Activated naive CD4-positive, alpha-beta T cell treated with anti-CD3 and anti-CD28 coated beads, Interleukin-2, amount 10 ng/mL, durations not matched to agents 7 days and 5 days (primary cell): ENCODE measurements around the gene GRM7.

ENCODE experiments used
- CTCF ChIA-PET: fragments of 350-600 bp; sonication (Branson Sonifier 250); formaldehyde crosslinking; loops from one replicate; lab custom pipeline; 2021; ENCODE audit warnings: antibody characterized with exemption; lab: Charles Lee
- DNase-seq: peaks from one replicate; pipeline ENCODE4 v3.0.0-alpha.2; 2020
- H3K27ac Mint-ChIP-seq: one replicate; pipeline ENCODE4 v1.8.0; 2021; ENCODE audit warnings: mild to moderate bottlenecking, moderate library complexity, mixed read lengths
- H3K27me3 Mint-ChIP-seq: one replicate; pipeline ENCODE4 v1.8.0; 2021; ENCODE audit warnings: mild to moderate bottlenecking, mixed read lengths
- H3K36me3 Mint-ChIP-seq: one replicate; pipeline ENCODE4 v1.8.0; 2021; ENCODE audit warnings: mixed read lengths
- H3K4me1 Mint-ChIP-seq: one replicate; pipeline ENCODE4 v1.8.0; 2021; ENCODE audit warnings: mixed read lengths
- H3K4me3 Mint-ChIP-seq: one replicate; pipeline ENCODE4 v1.8.0; 2021; ENCODE audit warnings: mild to moderate bottlenecking, moderate library complexity, mixed read lengths
- H3K9me3 Mint-ChIP-seq: one replicate; pipeline ENCODE4 v1.8.0; 2021; ENCODE audit warnings: mixed read lengths

GRM7 gene

DNA sequence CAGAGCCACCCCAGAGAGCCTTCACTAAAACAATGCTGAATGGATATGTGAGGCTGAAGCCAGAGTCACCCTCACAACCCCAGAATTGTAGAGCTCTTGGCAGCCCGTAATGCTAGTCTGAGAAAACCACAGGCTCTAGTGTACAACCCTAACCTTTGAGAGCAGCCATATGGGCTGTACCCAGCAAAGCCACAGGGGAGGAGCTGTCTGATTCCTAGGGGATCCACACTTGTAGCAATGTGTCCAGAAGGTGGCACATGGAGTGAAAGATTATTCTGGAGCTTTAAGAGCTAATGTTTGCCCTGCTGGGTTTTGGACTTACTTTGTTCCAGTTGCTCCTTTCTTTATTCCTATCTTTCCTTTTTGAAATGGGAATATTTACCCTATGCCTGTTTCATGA, 626.8 kb downstream of the GRM7 start:
- no peaks in the 10 kb centered on the region for H3K9me3 Mint-ChIP-seq
- no peaks in the 10 kb centered on the region for H3K4me1 Mint-ChIP-seq
- H3K36me3 Mint-ChIP-seq = no peaks in the 10 kb centered on the region
- H3K4me3 Mint-ChIP-seq = no peak overlapping the region
- DNase-seq = no peak
- CTCF ChIA-PET = no interaction called here
- no peaks in the 10 kb centered on the region for H3K27me3 Mint-ChIP-seq
- H3K27ac Mint-ChIP-seq = no peak overlapping the region

DNA sequence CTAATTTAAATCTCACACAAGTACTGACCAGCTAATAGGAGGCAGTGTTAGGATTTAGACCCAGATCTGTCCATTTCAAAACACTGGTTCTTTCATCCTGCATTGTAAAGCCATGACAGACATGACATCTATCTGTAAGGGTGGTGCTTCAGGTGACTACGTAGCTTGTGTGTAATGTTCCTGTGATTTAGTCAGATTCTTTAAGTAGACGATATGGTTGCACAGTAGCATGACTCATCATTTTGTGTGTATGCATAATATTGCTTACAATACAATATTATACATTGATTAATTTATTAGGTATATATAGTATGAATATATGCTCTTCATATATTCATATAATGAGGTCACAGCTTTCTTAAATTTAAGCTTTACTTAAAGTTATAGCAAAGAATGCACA, 628.5 kb downstream of the GRM7 start:
- H3K27me3 Mint-ChIP-seq = no peaks in the 10 kb centered on the region
- DNase-seq = no peak
- peaks cover 2% of the 10 kb centered on the region for H3K9me3 Mint-ChIP-seq
- CTCF ChIA-PET = no interaction called here
- H3K4me3 Mint-ChIP-seq = no peak overlapping the region
- no peak overlapping the region for H3K27ac Mint-ChIP-seq
- no peaks in the 10 kb centered on the region for H3K36me3 Mint-ChIP-seq
- no peaks in the 10 kb centered on the region for H3K4me1 Mint-ChIP-seq

DNA sequence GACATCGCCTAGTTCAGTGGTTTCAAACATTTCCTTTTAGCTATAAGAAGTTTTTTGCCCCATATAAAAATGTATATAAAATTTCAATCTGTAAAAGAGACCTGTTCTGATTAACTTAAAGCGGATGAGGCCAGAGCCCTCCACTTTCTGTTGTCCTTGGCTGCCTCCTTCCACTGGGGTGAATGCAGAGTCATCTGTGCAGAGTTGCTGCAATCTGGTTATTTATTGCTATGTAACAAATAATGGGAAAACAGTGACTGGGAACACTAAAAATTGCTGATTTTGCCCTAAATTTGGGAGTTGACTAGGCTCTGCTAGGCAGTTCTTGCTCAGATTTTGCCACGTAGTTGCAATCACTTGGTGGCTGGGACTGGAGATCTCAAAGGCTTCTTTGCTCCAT, 637.8 kb downstream of the GRM7 start:
- Mint-ChIP-seq H3K4me3 (no peak overlapping the region), H3K36me3 (no peaks in the 10 kb centered on the region), H3K27ac (no peak overlapping the region), H3K9me3 (peaks cover 7% of the 10 kb centered on the region), H3K27me3 (no peaks in the 10 kb centered on the region), H3K4me1 (no peaks in the 10 kb centered on the region)
- DNase-seq = no peak
- CTCF ChIA-PET = no interaction called here

DNA sequence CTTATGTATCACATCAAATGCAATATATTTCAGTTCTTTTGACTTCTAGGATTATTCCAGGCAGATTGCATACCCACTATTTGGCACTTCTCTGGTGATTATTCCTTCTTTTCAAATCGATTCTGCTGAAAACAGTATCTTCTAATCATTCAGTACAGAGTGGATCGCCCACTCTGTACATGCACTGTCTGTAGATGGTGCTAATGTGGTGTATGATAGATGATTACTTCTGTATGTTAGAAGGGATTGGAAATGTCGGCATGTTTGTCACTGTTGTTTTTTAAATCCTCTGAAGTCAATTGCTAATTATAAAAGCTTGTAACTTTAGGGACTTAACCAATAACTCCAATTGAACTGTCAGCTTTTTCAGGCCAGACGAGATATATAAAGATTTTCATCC, 642.5 kb downstream of the GRM7 start:
- no peak overlapping the region for H3K4me3 Mint-ChIP-seq
- H3K27ac Mint-ChIP-seq = no peak overlapping the region
- no peak for DNase-seq
- CTCF ChIA-PET = no interaction called here
- H3K4me1 Mint-ChIP-seq = no peaks in the 10 kb centered on the region
- no peaks in the 10 kb centered on the region for H3K27me3 Mint-ChIP-seq
- H3K36me3 Mint-ChIP-seq = no peaks in the 10 kb centered on the region
- peaks cover under 1% of the 10 kb centered on the region for H3K9me3 Mint-ChIP-seq

DNA sequence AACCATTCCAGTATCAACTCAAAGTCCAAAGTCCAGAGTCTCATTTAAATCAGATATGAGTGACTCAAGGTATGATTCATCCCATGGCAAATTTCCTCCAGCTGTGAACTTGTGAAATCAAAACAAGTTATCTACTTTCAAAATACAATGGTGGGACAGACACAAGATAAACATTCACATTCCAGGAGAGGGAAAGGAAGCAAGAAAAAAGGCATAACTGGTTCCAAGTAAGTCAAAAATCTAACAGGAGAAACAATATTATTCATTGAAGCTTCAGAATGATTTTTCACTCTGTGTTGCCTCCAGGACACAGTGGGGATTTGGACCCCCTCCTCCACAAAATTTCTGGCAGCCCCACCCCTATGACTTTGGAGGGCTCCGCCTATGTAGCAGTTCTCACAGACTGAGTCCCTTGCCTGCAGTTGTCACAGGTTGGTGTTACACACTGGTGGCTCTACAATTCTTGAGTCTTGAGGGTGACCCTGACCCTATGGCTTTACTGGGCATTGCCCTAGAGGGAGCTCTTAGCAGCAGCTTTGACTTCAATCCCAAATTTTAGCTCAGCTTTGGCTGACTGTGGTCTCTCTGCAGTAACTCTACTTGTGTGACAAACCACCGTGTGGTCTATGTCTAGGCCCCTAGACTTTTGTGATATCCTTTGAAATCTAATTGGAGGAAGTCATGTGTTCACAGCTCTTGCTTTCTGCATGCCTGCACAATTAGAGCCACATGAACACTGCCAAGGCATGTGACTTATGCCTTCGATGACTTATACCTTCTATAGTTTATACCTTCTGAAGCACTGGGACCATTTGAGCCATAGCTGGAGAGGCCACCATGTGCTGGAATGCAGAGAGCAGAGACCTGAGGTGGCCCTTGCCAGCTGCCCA, 644.2 kb downstream of the GRM7 start:
- H3K4me3 Mint-ChIP-seq = no peak overlapping the region
- no peak for DNase-seq
- no peaks in the 10 kb centered on the region for H3K9me3 Mint-ChIP-seq
- no peaks in the 10 kb centered on the region for H3K27me3 Mint-ChIP-seq
- no peaks in the 10 kb centered on the region for H3K4me1 Mint-ChIP-seq
- H3K36me3 Mint-ChIP-seq = no peaks in the 10 kb centered on the region
- no peak overlapping the region for H3K27ac Mint-ChIP-seq
- CTCF ChIA-PET = no interaction called here

DNA sequence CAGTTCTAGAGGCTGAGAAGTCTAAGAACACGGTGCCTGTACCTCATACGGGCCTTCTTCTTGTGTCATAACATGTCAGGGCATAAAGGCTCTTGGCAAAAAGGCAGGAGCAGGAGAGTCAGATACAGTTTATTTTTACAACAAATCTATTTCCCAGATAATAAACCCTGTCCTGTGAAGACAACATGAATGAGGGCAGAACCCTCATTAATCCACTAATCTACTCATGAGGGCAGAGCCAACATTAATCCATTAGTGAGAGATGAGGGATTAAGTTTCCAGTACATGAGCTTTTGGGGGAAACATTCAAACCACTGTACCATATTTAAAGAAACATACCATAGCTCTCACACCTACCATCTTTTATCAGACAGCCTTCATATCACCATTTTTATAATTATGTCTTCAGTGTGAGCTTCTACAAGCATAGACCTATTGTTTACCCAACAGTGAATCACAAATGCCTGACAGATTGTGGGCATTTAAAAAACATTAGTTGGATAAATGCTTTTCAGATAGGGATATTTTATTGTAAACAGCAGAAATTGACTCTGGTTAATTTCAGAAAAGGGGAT, 645.8 kb downstream of the GRM7 start:
- Mint-ChIP-seq H3K36me3 (no peaks in the 10 kb centered on the region), H3K4me1 (no peaks in the 10 kb centered on the region), H3K4me3 (no peak overlapping the region), H3K27me3 (no peaks in the 10 kb centered on the region), H3K9me3 (no peaks in the 10 kb centered on the region), H3K27ac (no peak overlapping the region)
- CTCF ChIA-PET = no interaction called here
- no peak for DNase-seq

DNA sequence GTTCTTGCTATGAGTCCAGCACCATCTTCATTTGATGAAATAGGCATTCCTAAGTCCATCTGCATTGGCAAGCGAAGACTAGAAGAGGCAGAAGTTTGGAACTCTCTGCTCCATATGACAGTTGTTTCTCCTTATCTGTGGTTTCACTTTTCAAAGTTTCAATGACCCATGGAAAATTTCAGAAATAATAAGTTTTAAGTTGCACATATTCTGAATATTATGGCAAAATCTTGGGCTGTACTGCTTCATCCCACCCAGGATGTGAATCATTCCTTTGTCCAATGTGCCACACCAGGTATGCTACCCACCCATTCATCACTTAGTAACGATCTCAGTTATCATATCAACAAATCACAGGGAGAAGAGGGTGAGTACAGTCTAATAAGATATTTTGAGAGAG, 647.9 kb downstream of the GRM7 start:
- Mint-ChIP-seq H3K9me3 (no peaks in the 10 kb centered on the region), H3K27ac (no peak overlapping the region), H3K4me1 (no peaks in the 10 kb centered on the region), H3K4me3 (no peak overlapping the region), H3K27me3 (no peaks in the 10 kb centered on the region), H3K36me3 (no peaks in the 10 kb centered on the region)
- CTCF ChIA-PET = no interaction called here
- DNase-seq = no peak

DNA sequence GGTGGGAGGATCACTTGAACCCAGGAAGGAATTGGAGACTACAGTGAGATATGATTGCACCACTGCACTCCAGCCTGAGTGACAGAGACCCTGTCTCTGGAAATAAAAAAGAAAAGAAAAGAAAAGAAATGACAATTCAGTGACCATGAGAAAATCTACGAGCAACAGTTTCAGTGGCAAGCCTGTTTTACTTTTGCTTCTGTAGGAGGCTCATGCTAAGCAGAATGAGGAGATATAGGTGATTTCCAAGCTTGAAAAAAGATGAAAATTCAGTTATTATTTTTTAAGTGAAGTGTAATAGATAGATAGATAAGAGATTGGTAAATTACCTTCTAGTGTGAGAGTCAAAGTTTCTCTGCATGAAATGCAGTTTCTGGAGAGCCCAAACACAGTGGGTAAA, 651.1 kb downstream of the GRM7 start:
- H3K27ac Mint-ChIP-seq = no peak overlapping the region
- no peak overlapping the region for H3K4me3 Mint-ChIP-seq

DNA sequence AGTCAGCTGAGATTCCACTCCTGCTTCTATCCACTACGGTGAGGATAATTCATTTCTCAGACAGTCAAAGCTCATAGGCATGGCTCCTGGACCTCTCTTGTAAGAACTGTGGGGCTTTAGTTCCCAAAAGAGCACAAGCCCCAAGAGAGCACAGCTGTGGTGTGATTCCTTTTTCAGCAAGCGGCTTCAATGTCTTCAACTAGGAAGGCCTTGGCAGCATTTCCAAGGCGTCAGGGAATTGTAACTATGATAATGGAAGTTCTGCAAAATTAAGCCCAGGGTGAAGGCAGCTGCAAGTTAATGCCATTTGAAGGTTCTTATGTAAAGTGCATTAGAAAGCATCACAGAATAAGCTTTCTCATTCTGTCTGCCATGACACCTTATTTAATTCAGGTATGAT, 657.1 kb downstream of the GRM7 start:
- no peaks in the 10 kb centered on the region for H3K36me3 Mint-ChIP-seq
- DNase-seq = no peak
- H3K9me3 Mint-ChIP-seq = peaks cover 2% of the 10 kb centered on the region
- H3K4me3 Mint-ChIP-seq = no peak overlapping the region
- no peak overlapping the region for H3K27ac Mint-ChIP-seq
- no peaks in the 10 kb centered on the region for H3K27me3 Mint-ChIP-seq
- CTCF ChIA-PET = no interaction called here
- H3K4me1 Mint-ChIP-seq = no peaks in the 10 kb centered on the region

More for the DNA sequence above, 651.1 kb downstream of the GRM7 start:
- no peaks in the 10 kb centered on the region for H3K36me3 Mint-ChIP-seq
- H3K9me3 Mint-ChIP-seq = no peaks in the 10 kb centered on the region
- CTCF ChIA-PET = no interaction called here
- H3K4me1 Mint-ChIP-seq = no peaks in the 10 kb centered on the region
- DNase-seq = no peak
- no peaks in the 10 kb centered on the region for H3K27me3 Mint-ChIP-seq

DNA sequence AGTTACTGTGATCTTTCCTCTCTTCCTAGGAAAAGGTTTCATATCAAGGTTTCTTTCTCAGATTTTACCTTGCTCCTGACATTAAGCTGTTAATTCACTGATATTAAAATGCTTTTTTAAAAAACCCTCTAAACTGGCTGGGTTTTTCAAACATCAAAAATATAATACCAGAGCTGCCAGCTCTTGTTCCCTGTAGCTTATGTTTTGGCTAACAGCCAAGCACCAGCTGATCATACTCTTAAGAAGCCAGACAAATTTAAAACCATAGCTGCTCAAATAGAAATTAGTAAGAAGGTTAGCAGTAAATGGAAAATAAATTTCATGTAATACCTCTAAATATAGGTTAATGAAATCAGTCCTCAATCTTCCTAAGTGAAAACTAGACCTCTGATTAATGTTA, 657.5 kb downstream of the GRM7 start:
- Mint-ChIP-seq H3K27me3 (no peaks in the 10 kb centered on the region), H3K36me3 (no peaks in the 10 kb centered on the region), H3K4me3 (no peak overlapping the region), H3K27ac (no peak overlapping the region), H3K4me1 (no peaks in the 10 kb centered on the region), H3K9me3 (peaks cover 3% of the 10 kb centered on the region)
- CTCF ChIA-PET = no interaction called here
- no peak for DNase-seq

DNA sequence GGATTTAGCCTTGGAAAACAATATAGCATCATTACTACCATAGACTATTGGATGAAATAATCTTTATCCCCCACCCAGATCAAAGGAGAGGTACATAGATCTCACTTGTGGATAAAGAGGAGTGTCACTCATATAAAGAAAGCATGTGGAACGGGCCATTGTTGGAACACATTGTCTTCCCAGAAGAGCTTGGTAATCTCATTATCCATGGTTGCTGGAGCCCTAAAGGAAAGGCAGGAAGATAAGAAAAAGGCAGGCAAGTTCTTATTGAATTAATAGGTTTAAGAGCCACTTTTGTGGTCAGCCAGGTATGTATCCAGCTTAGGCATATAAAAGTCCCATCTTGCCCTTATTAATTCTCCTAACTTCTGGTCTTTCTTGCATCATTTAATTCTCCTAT, 659.1 kb downstream of the GRM7 start:
- Mint-ChIP-seq H3K9me3 (peaks cover 4% of the 10 kb centered on the region), H3K4me3 (no peak overlapping the region), H3K27me3 (no peaks in the 10 kb centered on the region), H3K27ac (no peak overlapping the region), H3K4me1 (no peaks in the 10 kb centered on the region), H3K36me3 (no peaks in the 10 kb centered on the region)
- CTCF ChIA-PET = no interaction called here
- DNase-seq = no peak

DNA sequence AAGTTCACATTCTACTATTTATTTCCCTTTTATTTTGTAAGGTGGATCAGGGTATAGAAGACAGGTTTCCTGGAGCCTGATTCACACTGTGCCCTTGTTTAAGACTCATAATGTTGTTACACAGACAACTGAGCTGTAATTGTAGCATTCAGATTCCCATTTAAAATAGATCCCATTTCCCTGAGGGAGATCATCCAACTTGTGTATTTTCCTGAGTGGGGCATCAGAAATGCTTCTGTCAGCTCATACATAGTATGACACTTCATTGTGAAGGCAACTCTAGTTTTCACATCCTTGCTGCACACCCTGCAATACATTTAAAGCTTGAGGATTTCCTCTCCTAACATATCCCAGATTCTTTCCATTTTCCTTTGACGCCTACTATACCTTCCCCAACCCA, 659.7 kb downstream of the GRM7 start:
- CTCF ChIA-PET = no interaction called here
- Mint-ChIP-seq H3K36me3 (no peaks in the 10 kb centered on the region), H3K27me3 (no peaks in the 10 kb centered on the region), H3K4me1 (no peaks in the 10 kb centered on the region), H3K27ac (no peak overlapping the region), H3K9me3 (peaks cover 5% of the 10 kb centered on the region), H3K4me3 (no peak overlapping the region)
- no peak for DNase-seq

DNA sequence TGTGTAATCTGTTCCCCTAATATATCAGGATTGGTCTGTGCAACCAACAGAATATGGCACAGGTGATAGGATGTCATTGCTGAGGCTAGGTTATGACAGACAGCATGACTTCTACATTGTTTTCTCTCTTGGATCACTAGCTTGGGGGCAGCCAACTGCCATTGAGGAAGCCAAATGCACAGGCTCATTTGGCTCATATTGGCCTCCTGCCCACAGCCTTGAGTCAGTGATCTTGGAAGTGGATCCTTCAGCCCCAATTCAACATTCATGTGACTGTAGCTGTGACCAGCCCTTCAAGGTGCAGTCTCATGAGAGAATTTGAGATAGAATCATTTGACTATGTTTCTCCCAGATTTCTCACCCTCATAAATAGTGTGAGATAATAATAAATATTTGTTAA, 675.6 kb downstream of the GRM7 start:
- H3K4me3 Mint-ChIP-seq = no peak overlapping the region
- no peaks in the 10 kb centered on the region for H3K4me1 Mint-ChIP-seq
- no peak overlapping the region for H3K27ac Mint-ChIP-seq
- no peaks in the 10 kb centered on the region for H3K36me3 Mint-ChIP-seq
- DNase-seq = no peak
- H3K27me3 Mint-ChIP-seq = no peaks in the 10 kb centered on the region
- peaks cover 3% of the 10 kb centered on the region for H3K9me3 Mint-ChIP-seq
- CTCF ChIA-PET = no interaction called here

DNA sequence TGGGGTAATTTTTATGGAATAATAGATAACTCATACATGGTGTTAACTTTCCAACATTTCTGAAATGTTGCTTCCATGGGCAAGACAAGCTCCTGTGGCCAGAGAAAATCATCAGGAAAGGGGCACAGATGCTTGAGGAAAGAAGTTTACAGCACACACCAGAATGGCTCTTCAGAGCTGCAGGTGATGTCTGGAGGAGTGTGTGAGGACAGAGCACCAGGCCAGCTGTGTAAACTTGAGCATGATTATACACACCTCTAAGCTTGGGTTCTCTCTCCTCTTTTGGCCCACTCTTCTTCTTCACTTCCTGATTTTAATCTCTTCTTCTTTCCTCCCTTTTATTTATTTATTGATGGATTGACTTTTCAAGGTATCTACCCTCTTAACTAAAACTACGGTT, 676.0 kb downstream of the GRM7 start:
- no peak for DNase-seq
- Mint-ChIP-seq H3K27me3 (no peaks in the 10 kb centered on the region), H3K9me3 (peaks cover 3% of the 10 kb centered on the region), H3K4me1 (no peaks in the 10 kb centered on the region), H3K4me3 (no peak overlapping the region), H3K27ac (no peak overlapping the region), H3K36me3 (no peaks in the 10 kb centered on the region)
- CTCF ChIA-PET = no interaction called here

DNA sequence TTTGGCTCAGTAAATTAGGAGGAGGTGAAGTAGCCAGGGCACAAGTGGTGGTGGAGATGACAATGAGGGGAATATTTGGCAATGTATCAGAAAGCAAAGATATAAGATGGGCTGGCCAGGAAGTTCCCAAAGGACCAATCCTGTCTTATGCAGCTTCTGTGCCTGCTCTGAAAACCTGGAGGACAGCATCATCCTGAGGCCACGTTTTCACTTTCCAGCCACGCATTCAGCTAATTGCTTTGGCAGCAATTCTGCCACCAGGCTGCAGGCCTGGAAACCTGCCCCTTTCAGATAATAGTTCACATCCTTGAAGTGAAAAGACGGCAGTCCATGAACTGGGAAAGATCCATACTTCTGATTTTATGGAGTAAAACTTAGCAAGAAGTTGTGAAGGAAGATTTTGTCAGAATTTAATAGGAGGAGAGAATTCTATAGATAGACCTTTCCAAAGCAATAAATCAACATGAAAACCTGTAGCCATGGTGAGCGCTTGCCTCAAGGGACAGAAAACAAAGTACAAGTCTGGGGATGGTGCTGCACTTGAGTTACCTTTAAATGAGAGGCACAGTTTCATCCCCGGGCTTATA, 682.5 kb downstream of the GRM7 start:
- Mint-ChIP-seq H3K36me3 (no peaks in the 10 kb centered on the region), H3K27ac (no peak overlapping the region)
- DNase-seq = no peak

More for the DNA sequence above, 682.5 kb downstream of the GRM7 start:
- Mint-ChIP-seq H3K27me3 (no peaks in the 10 kb centered on the region), H3K4me3 (no peak overlapping the region), H3K4me1 (no peaks in the 10 kb centered on the region), H3K9me3 (peaks cover 2% of the 10 kb centered on the region)
- CTCF ChIA-PET = no interaction called here
